ENCODE measurements around the gene ZNF683. TPM values are rescaled to one million over a fixed set of nuclear protein-coding genes. Genes with fewer than 3 reads are reported as not detected.

The ZNF683 gene
- total and polyA plus RNA-seq, 4 donors: 0.17 to 0.55 (median 0.40) TPM; not detected in 1

GRCh38 chr1:26351590-26352337 is 20.8 kb downstream of the ZNF683 start:
- Histone ChIP-seq H3K27ac (ENCODE audit: low read depth in 1 of 2, low read length in 1 of 2) (no peak overlapping the region), H3K9ac (ENCODE audit: insufficient read depth in 1 of 2, low read length in 2 of 2) (no peak overlapping the region), H3K36me3 (ENCODE audit: control insufficient read depth in 4 of 4, insufficient read depth in 4 of 4, low read length in 4 of 4) (no peaks in the 10 kb centered on the region), H3K4me1 (ENCODE audit: control insufficient read depth in 5 of 5, insufficient read depth in 5 of 5, low read length in 5 of 5) (peaks cover 0 to 11% (median 0%) of the 10 kb centered on the region in 5 donors), H3K9me3 (ENCODE audit: control insufficient read depth in 4 of 4, insufficient read depth in 3 of 4, low read length in 3 of 4) (no peaks in the 10 kb centered on the region), H3K4me3 (no peak overlapping the region), H3K27me3 (ENCODE audit: control insufficient read depth in 3 of 3, insufficient read depth in 3 of 3, low read length in 2 of 3) (peaks cover 0 to 2% (median 0%) of the 10 kb centered on the region in 3 donors)
- DNase-seq (no peak), ATAC-seq (ENCODE audit: insufficient read depth, low FRiP score) (peak; percentile 24)
- no peak for TF ChIP-seq CTCF (IDR thresholded peaks at IDR 0.05; ENCODE audit: control extremely low read depth, extremely low read depth)
- WGBS, 2 donors: 85 to 91% methylated on average over 12 of the region's 12 CpGs

- no peak for DNase-seq
- Histone ChIP-seq H3K9ac (ENCODE audit: insufficient read depth in 1 of 2, low read length in 2 of 2) (no peak overlapping the region), H3K27me3 (ENCODE audit: control insufficient read depth in 3 of 3, insufficient read depth in 3 of 3, low read length in 2 of 3) (no peaks in the 10 kb centered on the region), H3K27ac (ENCODE audit: low read depth in 1 of 2, low read length in 1 of 2) (peak overlapping the region in 1 of 2 donors; percentile 27), H3K4me3 (no peak overlapping the region), H3K9me3 (ENCODE audit: control insufficient read depth in 4 of 4, insufficient read depth in 3 of 4, low read length in 3 of 4) (no peaks in the 10 kb centered on the region), H3K4me1 (ENCODE audit: control insufficient read depth in 5 of 5, insufficient read depth in 5 of 5, low read length in 5 of 5) (peaks cover 0 to 11% (median 0%) of the 10 kb centered on the region in 5 donors), H3K36me3 (ENCODE audit: control insufficient read depth in 4 of 4, insufficient read depth in 4 of 4, low read length in 4 of 4) (no peaks in the 10 kb centered on the region)
- ATAC-seq (ENCODE audit: insufficient read depth, low FRiP score): no peak
- 85 to 88% methylated on average over 9 of the region's 9 CpGs for WGBS, 2 donors
- no peak for TF ChIP-seq CTCF (IDR thresholded peaks at IDR 0.05; ENCODE audit: control extremely low read depth, extremely low read depth)
These were observed 21.6 kb downstream of the ZNF683 start for GRCh38 chr1:26350701-26351589.

GRCh38 chr1:26350343-26350700 is 22.2 kb downstream of the ZNF683 start:
- Histone ChIP-seq H3K27me3 (ENCODE audit: control insufficient read depth in 3 of 3, insufficient read depth in 3 of 3, low read length in 2 of 3) (no peaks in the 10 kb centered on the region), H3K9ac (ENCODE audit: insufficient read depth in 1 of 2, low read length in 2 of 2) (no peak overlapping the region)
- no peak for TF ChIP-seq CTCF (IDR thresholded peaks at IDR 0.05; ENCODE audit: control extremely low read depth, extremely low read depth)

More at GRCh38 chr1:26350343-26350700, 22.2 kb downstream of the ZNF683 start:
- Histone ChIP-seq H3K4me3 (no peak overlapping the region), H3K27ac (ENCODE audit: low read depth in 1 of 2, low read length in 1 of 2) (no peak overlapping the region), H3K4me1 (ENCODE audit: control insufficient read depth in 5 of 5, insufficient read depth in 5 of 5, low read length in 5 of 5) (peaks cover 0 to 11% (median 0%) of the 10 kb centered on the region in 5 donors), H3K9me3 (ENCODE audit: control insufficient read depth in 4 of 4, insufficient read depth in 3 of 4, low read length in 3 of 4) (no peaks in the 10 kb centered on the region), H3K36me3 (ENCODE audit: control insufficient read depth in 4 of 4, insufficient read depth in 4 of 4, low read length in 4 of 4) (no peaks in the 10 kb centered on the region)
- WGBS, 2 donors: 81 to 91% methylated on average over 2 of the region's 2 CpGs
- DNase-seq (no peak), ATAC-seq (ENCODE audit: insufficient read depth, low FRiP score) (no peak)

Measured in lung (tissue), 12 donors.